ENCODE measurements around the gene TMEM114.

TMEM114 gene

GRCh38 chr16:8611886-8612600 lies 21.7 kb upstream of the TMEM114 start:
- DNase-seq (ENCODE audit: low read depth in 2 of 2), result no peak

GRCh38 chr16:8611122-8611521 lies 20.8 kb upstream of the TMEM114 start:
- DNase-seq (ENCODE audit: low read depth in 2 of 2), result no peak

DNA sequence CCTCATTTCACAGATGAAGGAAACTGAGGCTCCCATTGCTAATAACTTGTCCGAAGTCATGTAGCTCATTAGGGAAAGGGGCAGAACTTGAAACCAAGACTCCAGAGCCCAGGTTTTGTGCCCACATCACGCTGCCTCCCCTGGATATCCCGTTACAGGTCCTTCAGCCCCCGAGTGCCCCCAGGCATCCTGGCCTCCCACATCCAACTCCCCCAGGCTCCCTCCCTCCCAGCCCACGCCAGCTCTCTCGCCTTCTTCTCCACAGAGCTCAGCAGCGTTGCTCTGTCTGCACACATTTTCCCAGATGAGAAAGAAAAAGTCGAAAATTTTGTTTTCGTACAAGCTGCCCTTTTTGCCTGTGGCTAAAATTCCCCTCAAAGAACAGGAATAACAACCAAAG lies 16.9 kb upstream of the TMEM114 start:
- no peak for DNase-seq (ENCODE audit: low read depth in 2 of 2)

DNA sequence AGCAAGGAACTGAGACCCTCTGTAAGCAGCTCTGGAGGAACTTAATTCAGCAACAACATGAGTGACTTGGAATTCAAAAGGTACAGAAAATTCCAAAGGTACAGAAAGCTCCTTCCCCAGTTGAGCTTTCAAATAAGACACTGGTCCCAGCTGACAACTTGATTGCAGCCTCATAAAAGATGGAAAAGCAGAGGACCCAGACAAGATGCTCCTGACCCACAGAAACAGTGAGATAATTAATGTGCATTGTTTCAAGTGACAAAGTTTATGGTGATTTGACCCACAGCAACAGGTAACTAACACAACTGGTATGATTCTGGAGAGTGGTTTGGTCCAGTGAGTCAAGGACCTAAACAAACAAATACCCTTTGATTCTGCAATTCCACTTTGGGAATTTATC lies 15.2 kb upstream of the TMEM114 start:
- DNase-seq (ENCODE audit: low read depth in 2 of 2), result no peak

DNA sequence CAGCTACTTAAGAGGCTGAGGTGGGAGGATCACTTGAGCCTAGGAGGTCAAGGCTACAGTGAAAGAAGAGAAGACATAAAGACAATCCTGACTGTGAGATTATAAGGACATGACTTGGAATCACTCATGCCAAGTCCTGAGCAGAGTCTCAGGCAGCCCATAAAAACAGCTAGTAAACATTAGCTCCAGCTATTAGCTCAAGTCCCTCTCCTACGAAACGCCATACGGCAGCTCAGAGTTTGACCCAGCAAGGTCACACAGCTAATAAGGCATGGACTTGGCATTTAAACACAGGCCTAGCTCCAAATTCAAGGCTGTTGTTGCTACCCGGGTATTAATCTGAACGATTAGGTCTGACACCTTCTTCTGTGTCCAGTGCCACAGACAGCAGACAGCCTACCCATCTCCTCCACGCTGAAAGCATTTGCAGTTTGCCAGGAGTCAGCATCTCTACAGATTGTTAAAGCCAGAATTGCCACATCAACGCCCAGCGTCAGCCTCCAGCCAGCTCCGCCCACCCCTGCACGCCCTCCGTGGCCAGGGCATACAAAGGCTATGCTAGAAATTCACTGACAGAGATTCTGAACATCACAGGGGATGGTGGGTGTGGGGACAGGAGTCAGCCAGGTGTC lies 9.9 kb upstream of the TMEM114 start:
- no peak for DNase-seq (ENCODE audit: low read depth in 2 of 2)

- no peak for DNase-seq (ENCODE audit: low read depth in 2 of 2)
These were observed 6.3 kb upstream of the TMEM114 start for GRCh38 chr16:8596581-8596980.

- no peak for DNase-seq (ENCODE audit: low read depth in 2 of 2)
These were observed 5.5 kb upstream of the TMEM114 start for GRCh38 chr16:8595783-8596182.

DNA sequence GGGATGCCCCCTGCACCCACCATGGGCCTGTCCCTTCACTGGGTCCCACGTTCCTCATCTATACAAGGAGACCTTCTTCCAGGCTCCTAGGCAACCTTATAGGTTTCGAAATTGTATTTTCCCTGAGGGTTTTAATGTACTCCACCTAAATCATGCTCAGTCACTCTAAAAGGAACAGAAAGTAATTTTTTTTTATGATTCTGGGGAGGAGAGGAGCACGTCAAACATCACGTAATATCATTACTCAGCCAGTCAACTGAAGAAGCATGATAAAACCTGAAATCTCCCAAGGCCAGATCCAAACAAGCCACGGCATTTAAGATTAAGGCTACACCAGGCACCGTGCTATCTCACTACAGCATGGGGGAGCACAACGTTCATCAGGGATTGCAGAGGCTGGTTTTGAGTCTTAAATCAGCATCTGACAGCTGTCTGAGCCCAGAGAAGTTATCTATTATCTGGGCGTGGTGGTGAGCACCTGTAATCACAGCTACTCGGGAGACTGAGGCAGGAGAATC lies 3.9 kb upstream of the TMEM114 start:
- DNase-seq (ENCODE audit: low read depth in 2 of 2), result no peak

- no peak for DNase-seq (ENCODE audit: low read depth in 2 of 2)
These were observed 1.1 kb upstream of the TMEM114 start for GRCh38 chr16:8591451-8591850.

- DNase-seq (ENCODE audit: low read depth in 2 of 2), result no peak
These were observed 500 bp upstream of the TMEM114 start for GRCh38 chr16:8590811-8591210.

- no peak for DNase-seq (ENCODE audit: low read depth in 2 of 2)
These were observed 1.0 kb downstream of the TMEM114 start for GRCh38 chr16:8589057-8589899.

- no peak for DNase-seq (ENCODE audit: low read depth in 2 of 2)
These were observed 1.6 kb downstream of the TMEM114 start for GRCh38 chr16:8588682-8589056.

DNA sequence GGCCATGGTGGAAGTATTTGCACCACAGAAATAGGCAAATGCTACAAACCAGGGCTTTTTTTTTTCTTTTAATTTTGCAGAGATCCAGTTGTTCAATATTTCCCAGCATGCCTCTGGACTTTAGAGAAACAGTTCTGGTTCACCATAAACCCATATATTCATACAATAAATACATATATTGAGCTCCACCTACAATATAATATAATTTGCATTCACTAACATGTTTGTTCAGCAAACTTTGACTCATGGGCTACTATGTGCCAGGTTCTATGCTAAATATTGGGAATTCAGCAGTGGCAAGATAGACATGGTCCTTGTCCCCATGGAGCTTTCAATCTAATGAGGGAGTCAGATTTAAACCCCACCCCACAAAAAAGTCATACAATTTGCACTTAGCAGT lies 3.2 kb downstream of the TMEM114 start:
- DNase-seq (ENCODE audit: low read depth in 2 of 2), result no peak

GRCh38 chr16:8585857-8586256 lies 4.5 kb downstream of the TMEM114 start:
- no peak for DNase-seq (ENCODE audit: low read depth in 2 of 2)

DNA sequence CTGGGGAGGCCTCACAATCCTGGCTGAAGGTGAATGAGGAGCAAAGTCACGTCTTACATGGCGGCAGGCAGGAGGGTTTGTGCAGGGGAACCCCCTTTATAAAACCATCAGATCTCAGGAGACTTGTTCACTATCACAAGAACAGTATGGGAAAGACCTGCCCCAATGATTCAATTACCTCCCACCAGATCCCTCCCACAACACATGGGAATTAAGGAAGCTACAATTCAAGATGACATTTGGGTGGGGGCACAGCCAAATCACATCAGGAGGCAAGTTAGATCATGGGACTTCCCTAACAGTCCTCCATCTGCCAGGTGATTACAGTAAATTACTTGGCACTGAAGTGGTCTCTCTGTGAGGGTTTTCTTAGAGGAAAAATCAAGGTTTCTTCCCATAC lies 5.3 kb downstream of the TMEM114 start:
- DNase-seq (ENCODE audit: low read depth in 2 of 2), result no peak

GRCh38 chr16:8583732-8584131 lies 6.6 kb downstream of the TMEM114 start:
- no peak for DNase-seq (ENCODE audit: low read depth in 2 of 2)

DNA sequence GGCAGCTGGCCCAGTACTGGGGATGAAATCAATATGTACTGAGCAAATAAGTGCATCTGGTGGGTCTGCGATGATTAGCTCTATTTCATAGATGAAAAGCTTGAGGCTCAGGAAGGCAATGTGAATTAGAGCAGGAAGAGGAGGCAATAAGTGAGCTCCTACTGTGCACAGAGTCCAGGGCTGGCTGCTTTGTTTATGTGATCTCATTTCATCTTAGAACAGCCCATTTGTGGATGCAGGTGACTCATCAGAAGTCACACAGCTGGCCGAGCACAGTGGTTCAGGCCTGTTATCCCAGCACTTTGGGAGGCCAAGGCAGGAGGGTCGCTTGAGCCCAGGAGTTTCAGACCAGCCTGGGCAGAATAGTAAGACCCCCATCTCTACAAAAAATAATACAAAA lies 7.1 kb downstream of the TMEM114 start:
- no peak for DNase-seq (ENCODE audit: low read depth in 2 of 2)

DNA sequence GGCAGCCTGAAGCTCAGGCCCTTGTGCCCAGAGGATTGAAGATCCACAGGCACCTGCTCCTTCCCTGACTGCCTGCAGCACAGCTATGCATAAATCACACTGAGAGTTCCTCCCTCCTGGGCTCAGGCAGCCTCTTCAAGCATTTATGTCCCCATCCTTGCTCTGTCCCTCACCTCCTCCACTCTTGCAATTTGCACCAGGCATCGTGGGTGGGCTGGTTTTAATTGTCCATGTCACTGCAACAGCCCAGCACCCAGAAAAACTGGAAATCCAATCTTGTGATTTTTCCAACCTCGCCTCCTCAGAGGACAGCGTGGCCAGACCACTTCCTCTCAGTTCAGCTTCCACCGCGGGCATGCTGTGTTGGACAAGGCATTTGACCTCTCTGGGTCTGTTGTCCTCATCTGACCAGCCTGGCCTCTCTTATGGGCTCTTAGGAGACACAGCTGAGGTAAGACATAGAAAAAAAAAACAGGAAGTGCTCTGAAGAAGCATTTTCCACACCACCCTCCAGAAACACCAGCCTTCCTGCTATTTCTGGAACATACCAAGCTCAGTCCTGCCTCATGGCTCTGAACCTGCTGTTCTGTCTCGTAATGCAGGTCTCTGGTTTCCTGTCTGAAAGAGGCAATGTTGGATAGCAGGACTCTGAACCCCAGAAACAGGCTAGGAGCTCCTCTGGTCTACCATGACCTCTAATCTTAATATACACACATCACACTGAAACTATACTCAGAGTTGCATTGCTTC lies 8.3 kb downstream of the TMEM114 start:
- DNase-seq (ENCODE audit: low read depth in 2 of 2), result no peak

DNA sequence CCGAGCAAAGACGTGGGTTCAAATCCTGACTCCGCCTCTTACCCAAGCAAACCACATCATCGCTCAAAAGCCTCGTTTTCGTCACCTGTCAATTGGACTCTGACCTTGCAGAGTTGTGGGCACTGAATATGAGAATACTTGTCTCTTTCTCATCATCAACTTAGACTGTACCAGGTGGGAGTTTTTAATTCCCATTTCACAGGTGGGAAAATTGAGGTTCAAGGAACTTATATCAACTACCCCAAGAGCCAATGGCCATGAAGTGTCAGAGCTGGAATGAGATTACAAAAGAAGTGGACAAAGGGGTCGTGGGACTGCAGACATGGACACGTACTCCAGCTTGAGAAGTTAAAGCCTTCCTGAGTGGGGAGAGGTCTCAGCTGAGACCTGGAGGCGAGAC lies 10.8 kb downstream of the TMEM114 start:
- no peak for DNase-seq (ENCODE audit: low read depth in 2 of 2)

GRCh38 chr16:8577678-8578304 lies 12.5 kb downstream of the TMEM114 start:
- no peak for DNase-seq (ENCODE audit: low read depth in 2 of 2)

Data from stimulated activated CD4-positive, alpha-beta T cell treated with anti-CD3 and anti-CD28 coated beads, Interleukin-15, amount 100 ng/mL, for 48 hours (primary cell).